OCI-LY1 (cell line): Measurements from ENCODE around the gene DNTT.

Source experiments
- H2AFZ ChIP-seq: fragments of 200-600 bp; sonication (generic), shearing (Covaris generic); 2 replicates; pipeline ENCODE4 v1.6.0; 2014; ENCODE audit warnings: antibody characterized with exemption, mild to moderate bottlenecking, low read length
- H3F3A ChIP-seq: fragments of 200-600 bp; sonication (generic), shearing (Covaris generic); 2 replicates; pipeline ENCODE4 v1.6.0; 2014; ENCODE audit warnings: mild to moderate bottlenecking, antibody characterized with exemption, low read length, moderate library complexity; ENCODE audit not compliant: insufficient read depth
- H3K27ac ChIP-seq: fragments of 200-600 bp; sonication (generic); 2 replicates; pipeline ENCODE4 v1.5.1; 2014; ENCODE audit warnings: low read length, mixed run types, mild to moderate bottlenecking, low read depth; ENCODE audit not compliant: poor library complexity, severe bottlenecking
- H3K27me3 ChIP-seq: fragments of 200-600 bp; sonication (generic); 2 replicates; pipeline ENCODE4 v1.6.0; 2014; ENCODE audit warnings: antibody characterized with exemption, mild to moderate bottlenecking, low read length, moderate library complexity; ENCODE audit not compliant: insufficient read depth
- H3K36me3 ChIP-seq: fragments of 200-600 bp; sonication (generic); 2 replicates; pipeline ENCODE4 v1.6.1; 2014; ENCODE audit warnings: mild to moderate bottlenecking, antibody characterized with exemption, low read length, moderate library complexity, mixed read lengths; ENCODE audit not compliant: insufficient read depth
- H3K4me1 ChIP-seq: fragments of 200-600 bp; sonication (generic); 2 replicates; pipeline ENCODE4 v1.5.1; 2014; ENCODE audit warnings: mild to moderate bottlenecking, low read length, moderate library complexity; ENCODE audit not compliant: insufficient read depth, severe bottlenecking
- H3K4me2 ChIP-seq: fragments of 200-600 bp; sonication (generic), shearing (Covaris generic); 2 replicates; pipeline ENCODE4 v1.6.1; 2014; ENCODE audit warnings: low read length
- H3K4me3 ChIP-seq: fragments of 200-600 bp; sonication (generic); 2 replicates; pipeline ENCODE4 v1.5.1; 2014; ENCODE audit warnings: low read length, low read depth, mild to moderate bottlenecking, mixed read lengths; ENCODE audit not compliant: poor library complexity, severe bottlenecking
- H3K79me2 ChIP-seq: fragments of 200-600 bp; shearing (Covaris generic); 2 replicates; pipeline ENCODE4 v1.6.1; 2016; ENCODE audit warnings: mixed run types, low read length, mixed read lengths; ENCODE audit not compliant: insufficient read depth
- H3K9ac ChIP-seq: fragments of 200-600 bp; sonication (generic), shearing (Covaris generic); 2 replicates; pipeline ENCODE4 v1.6.1; 2014; ENCODE audit warnings: mild to moderate bottlenecking, low read length, mixed read lengths
- H3K9me2 ChIP-seq: fragments of 200-600 bp; sonication (generic), shearing (Covaris generic); 2 replicates; pipeline ENCODE4 v1.6.1; 2014; ENCODE audit warnings: low read depth, mild to moderate bottlenecking, low read length, mixed read lengths
- H3K9me3 ChIP-seq: fragments of 200-600 bp; shearing (Covaris generic); 2 replicates; pipeline ENCODE4 v1.6.1; 2014; ENCODE audit warnings: low read length, mixed read lengths
- H4K20me1 ChIP-seq: fragments of 200-600 bp; sonication (generic), shearing (Covaris generic); 2 replicates; pipeline ENCODE4 v1.6.0; 2016; ENCODE audit warnings: mild to moderate bottlenecking, low read length; ENCODE audit not compliant: insufficient read depth
- CTCF ChIP-seq: fragments of 200-600 bp; sonication (generic), shearing (Covaris generic); IDR thresholded peaks from 2 replicates; pipeline ENCODE4 v1.5.1; 2017; ENCODE audit warnings: mild to moderate bottlenecking, antibody characterized with exemption, low read length, moderate library complexity, mixed read lengths
- EZH2 ChIP-seq: fragments of 200-600 bp; sonication (generic), shearing (Covaris generic); IDR thresholded peaks from 2 replicates; pipeline ENCODE4 v1.8.0; 2017; ENCODE audit warnings: borderline replicate concordance, mixed run types, mild to moderate bottlenecking, antibody characterized with exemption, low read length, moderate library complexity, mixed read lengths

Gene DNTT

GRCh38 chr10:96377816-96378294 lies 73.6 kb downstream of the DNTT start:
- peaks cover 5% of the 10 kb centered on the region for H3K4me1 ChIP-seq
- H3K9me3 ChIP-seq, result no peaks in the 10 kb centered on the region
- no peak overlapping the region for H3K4me2 ChIP-seq
- no peaks in the 10 kb centered on the region for H3F3A ChIP-seq
- TF ChIP-seq CTCF (no peak), EZH2 (no peak)
- no peaks in the 10 kb centered on the region for H3K9me2 ChIP-seq
- no peaks in the 10 kb centered on the region for H3K27me3 ChIP-seq
- H3K9ac ChIP-seq, result no peak overlapping the region
- H3K36me3 ChIP-seq, result no peaks in the 10 kb centered on the region
- no peaks in the 10 kb centered on the region for H3K79me2 ChIP-seq
- no peak overlapping the region for H3K27ac ChIP-seq
- H2AFZ ChIP-seq, result no peak overlapping the region
- H3K4me3 ChIP-seq, result no peak overlapping the region
- no peaks in the 10 kb centered on the region for H4K20me1 ChIP-seq

- TF ChIP-seq EZH2 (no peak), CTCF (no peak)
- H3K4me1 ChIP-seq, result peaks cover 5% of the 10 kb centered on the region
- H2AFZ ChIP-seq, result no peak overlapping the region
- H3F3A ChIP-seq, result no peaks in the 10 kb centered on the region
- no peaks in the 10 kb centered on the region for H3K9me3 ChIP-seq
- H3K27me3 ChIP-seq, result no peaks in the 10 kb centered on the region
- no peaks in the 10 kb centered on the region for H3K79me2 ChIP-seq
- H3K27ac ChIP-seq, result no peak overlapping the region
- H3K36me3 ChIP-seq, result no peaks in the 10 kb centered on the region
- no peak overlapping the region for H3K9ac ChIP-seq
- no peaks in the 10 kb centered on the region for H4K20me1 ChIP-seq
- no peak overlapping the region for H3K4me3 ChIP-seq
- H3K4me2 ChIP-seq, result no peak overlapping the region
- H3K9me2 ChIP-seq, result no peaks in the 10 kb centered on the region
These were observed 74.5 kb downstream of the DNTT start for GRCh38 chr10:96378741-96379140.

- Histone ChIP-seq H3K27me3 (no peaks in the 10 kb centered on the region), H3K9ac (no peak overlapping the region), H2AFZ (no peak overlapping the region), H3K4me1 (peaks cover 4% of the 10 kb centered on the region), H3K4me2 (no peak overlapping the region), H3K9me2 (no peaks in the 10 kb centered on the region), H3K4me3 (no peak overlapping the region), H3K79me2 (no peaks in the 10 kb centered on the region), H3K27ac (no peak overlapping the region), H3K36me3 (no peaks in the 10 kb centered on the region), H3F3A (no peaks in the 10 kb centered on the region), H3K9me3 (no peaks in the 10 kb centered on the region), H4K20me1 (no peaks in the 10 kb centered on the region)
- TF ChIP-seq EZH2 (no peak), CTCF (no peak)
These were observed 75.5 kb downstream of the DNTT start for GRCh38 chr10:96379758-96380157.
